K562 (cell line): Measurements from ENCODE around the gene PEX6. TPM values are rescaled to one million over a fixed set of nuclear protein-coding genes. Genes with fewer than 3 reads are reported as not detected.
A peak's percentile ranks its signal among the peaks of the same experiment; 100 is the strongest.

ENCODE experiments used
- GATA2 ChIP-seq: sonication (generic); formaldehyde crosslinking; IDR thresholded peaks from 2 replicates; pipeline ENCODE4 v1.4.0; 2020; ENCODE audit warnings: mild to moderate bottlenecking, missing genetic modification reagents
- GATAD2B ChIP-seq: fragments of 450-650 bp; IDR thresholded peaks from 2 replicates; pipeline ENCODE4 v1.6.1; 2017; ENCODE audit warnings: mild to moderate bottlenecking, borderline replicate concordance
- KLF16 ChIP-seq: IDR thresholded peaks from 2 replicates; pipeline ENCODE4 v1.6.1; 2016; ENCODE audit warnings: antibody characterized with exemption
- POLR2AphosphoS5 ChIP-seq: IDR thresholded peaks from 2 replicates; pipeline ENCODE4 v1.6.1; 2011; ENCODE audit warnings: mild to moderate bottlenecking, low read depth, low read length, moderate library complexity; ENCODE audit not compliant: control insufficient read depth, insufficient read depth
- PTBP1 ChIP-seq: fragments of 200-400 bp; formaldehyde crosslinking; IDR thresholded peaks from 2 replicates; pipeline ENCODE4 v1.6.1; 2017; ENCODE audit warnings: low read depth, low read length
- RCOR1 ChIP-seq, 2 experiments: IDR thresholded peaks; 2 replicates each; pipeline ENCODE4 v1.6.1; 2012; ENCODE audit warnings: low read depth in 2 of 2, low read length in 2 of 2, borderline replicate concordance in 1 of 2, improper control_type of control experiment in 1 of 2
- STAG1 ChIP-seq: sonication (generic); formaldehyde crosslinking; IDR thresholded peaks from 2 replicates; pipeline ENCODE4 v1.5.0; 2020; ENCODE audit warnings: missing genetic modification reagents, borderline replicate concordance
- TAF1 ChIP-seq: IDR thresholded peaks from 2 replicates; pipeline ENCODE4 v1.6.1; 2011; ENCODE audit warnings: mild to moderate bottlenecking, low read length, moderate library complexity; ENCODE audit not compliant: insufficient read depth, control insufficient read depth, severe bottlenecking; ENCODE audit errors: extremely low read depth
- ZKSCAN3 ChIP-seq: fragments of 250-450 bp; sonication (Bioruptor Pico); IDR thresholded peaks from 2 replicates; pipeline ENCODE4 v1.4.0; 2020
- ZNF12 ChIP-seq: sonication (generic); formaldehyde crosslinking; IDR thresholded peaks from 2 replicates; pipeline ENCODE4 v1.4.0; 2020; ENCODE audit warnings: mild to moderate bottlenecking, missing genetic modification reagents
- ZNF133 ChIP-seq: fragments of 250-450 bp; sonication (Bioruptor Pico); IDR thresholded peaks from 2 replicates; pipeline ENCODE4 v1.4.0; 2020; ENCODE audit warnings: mild to moderate bottlenecking
- ZNF143 ChIP-seq: sonication (generic); formaldehyde crosslinking; IDR thresholded peaks from 2 replicates; pipeline ENCODE4 v1.9.0; 2022; ENCODE audit warnings: mild to moderate bottlenecking, missing genetic modification reagents
- ZNF184 ChIP-seq: sonication (generic); formaldehyde crosslinking; IDR thresholded peaks from 2 replicates; pipeline ENCODE4 v1.5.0; 2020; ENCODE audit warnings: missing genetic modification reagents
- ZNF639 ChIP-seq, 2 experiments: fragments of 200-800 bp in 1 of 2; sonication (Bioruptor generic) in 1 of 2; sonication (generic) in 1 of 2; formaldehyde crosslinking in 1 of 2; IDR thresholded peaks in 1 of 2; conservative IDR thresholded peaks in 1 of 2; 2 replicates each; pipeline versions ENCODE4 v1.5.0 to v1.6.1; 2016 to 2020; ENCODE audit warnings: missing compliant biosample characterization in 1 of 2, missing genetic modification characterization in 1 of 2, missing genetic modification reagents in 1 of 2
- polyA plus RNA-seq, 8 experiments: library from polyadenylated mRNA; depleted of rRNA in 4 of 8; stranded (reverse) in 5 of 8; unstranded in 3 of 8; fragments of >200 nt; fragmentation: Nextera tagmentation in 2 of 8; fragmentation: Illumina TruSeq in 1 of 8; extraction: Ambion mirVana in 2 of 8; extraction: Trizol in 1 of 8; gene quantifications; 2 replicates each; pipeline versions ENCODE4 v1.2.1 to v1.2.3, GENCODE V29; 2011 to 2014; ENCODE audit warnings: inconsistent platforms in 1 of 8, missing spikeins in 1 of 8
- total RNA-seq, 7 experiments: library from RNA; depleted of rRNA in 6 of 7; stranded (reverse); fragments of >200 nt in 6 of 7; fragmentation: Illumina TruSeq in 2 of 7; extraction: Trizol in 2 of 7; gene quantifications; 2 replicates each; pipeline versions ENCODE4 v1.2.1 to v1.2.3, GENCODE V29; 2011 to 2021; ENCODE audit warnings: low replicate concordance in 1 of 7
- TF ChIP-seq, protein P1 (sequence below): sonication (generic); formaldehyde crosslinking; IDR thresholded peaks from 2 replicates; pipeline ENCODE4 v1.4.0; 2020; ENCODE audit warnings: mild to moderate bottlenecking, missing genetic modification reagents
- TF ChIP-seq, protein P2 (sequence below): sonication (generic); formaldehyde crosslinking; IDR thresholded peaks from 2 replicates; pipeline ENCODE4 v1.8.0; 2023; ENCODE audit warnings: mild to moderate bottlenecking, missing genetic modification reagents
- TF ChIP-seq, protein P3 (sequence below): sonication (generic); formaldehyde crosslinking; IDR thresholded peaks from 2 replicates; pipeline ENCODE4 v1.8.0; 2023; ENCODE audit warnings: mild to moderate bottlenecking, missing genetic modification reagents
- TF ChIP-seq, protein P4 (sequence below), 2 experiments: IDR thresholded peaks; 2 replicates each; pipeline ENCODE4 v1.6.1; 2011; ENCODE audit warnings: borderline replicate concordance in 1 of 2, control low read depth in 1 of 2, low read depth in 1 of 2, low read length in 1 of 2, mild to moderate bottlenecking in 1 of 2, mixed read lengths in 1 of 2, moderate library complexity in 1 of 2; ENCODE audit not compliant: insufficient read depth in 1 of 2, insufficient read length in 1 of 2, poor library complexity in 1 of 2, severe bottlenecking in 1 of 2; ENCODE audit errors: extremely low read depth in 1 of 2

PEX6 gene
- total and polyA plus RNA-seq, 9 of the 15 experiments (the other 6 are each of a cell fraction or from before 2014, with no cell fraction given) = 0.17 to 20.8 (median 6.9) TPM

- TF ChIP-seq, protein P1, sequence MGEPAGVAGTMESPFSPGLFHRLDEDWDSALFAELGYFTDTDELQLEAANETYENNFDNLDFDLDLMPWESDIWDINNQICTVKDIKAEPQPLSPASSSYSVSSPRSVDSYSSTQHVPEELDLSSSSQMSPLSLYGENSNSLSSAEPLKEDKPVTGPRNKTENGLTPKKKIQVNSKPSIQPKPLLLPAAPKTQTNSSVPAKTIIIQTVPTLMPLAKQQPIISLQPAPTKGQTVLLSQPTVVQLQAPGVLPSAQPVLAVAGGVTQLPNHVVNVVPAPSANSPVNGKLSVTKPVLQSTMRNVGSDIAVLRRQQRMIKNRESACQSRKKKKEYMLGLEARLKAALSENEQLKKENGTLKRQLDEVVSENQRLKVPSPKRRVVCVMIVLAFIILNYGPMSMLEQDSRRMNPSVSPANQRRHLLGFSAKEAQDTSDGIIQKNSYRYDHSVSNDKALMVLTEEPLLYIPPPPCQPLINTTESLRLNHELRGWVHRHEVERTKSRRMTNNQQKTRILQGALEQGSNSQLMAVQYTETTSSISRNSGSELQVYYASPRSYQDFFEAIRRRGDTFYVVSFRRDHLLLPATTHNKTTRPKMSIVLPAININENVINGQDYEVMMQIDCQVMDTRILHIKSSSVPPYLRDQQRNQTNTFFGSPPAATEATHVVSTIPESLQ = peak; percentile 89; the same call in 1 of the 2 replicates
- TF ChIP-seq ZNF184 (CRISPR knock-in tag) (no peak), GATA2 (CRISPR knock-in tag) (no peak), TAF1 (peak; percentile 38), PTBP1 (no peak), GATAD2B (no peak), RCOR1 (IDR thresholded peaks at IDR 0.05; ENCODE audit: borderline replicate concordance in 1 of 2, low read depth in 2 of 2, low read length in 2 of 2) (no peak), STAG1 (CRISPR knock-in tag) (no peak), ZNF639 (CRISPR knock-in tag; conservative IDR thresholded peaks at IDR 0.05 in 1 of 2, IDR thresholded peaks at IDR 0.05 in 1 of 2) (peak in 1 of 2 experiments; percentile 14; a peak in 1 of 4 replicates), KLF16 (no peak), POLR2AphosphoS5 (peak; percentile 33; the same call in 1 of the 2 replicates), ZKSCAN3 (CRISPR knock-in tag) (no peak), ZNF12 (peak; percentile 85; the same call in 1 of the 2 replicates), ZNF143 (CRISPR knock-in tag) (peak; percentile 63), ZNF133 (CRISPR knock-in tag) (no peak)
- TF ChIP-seq, protein P2, sequence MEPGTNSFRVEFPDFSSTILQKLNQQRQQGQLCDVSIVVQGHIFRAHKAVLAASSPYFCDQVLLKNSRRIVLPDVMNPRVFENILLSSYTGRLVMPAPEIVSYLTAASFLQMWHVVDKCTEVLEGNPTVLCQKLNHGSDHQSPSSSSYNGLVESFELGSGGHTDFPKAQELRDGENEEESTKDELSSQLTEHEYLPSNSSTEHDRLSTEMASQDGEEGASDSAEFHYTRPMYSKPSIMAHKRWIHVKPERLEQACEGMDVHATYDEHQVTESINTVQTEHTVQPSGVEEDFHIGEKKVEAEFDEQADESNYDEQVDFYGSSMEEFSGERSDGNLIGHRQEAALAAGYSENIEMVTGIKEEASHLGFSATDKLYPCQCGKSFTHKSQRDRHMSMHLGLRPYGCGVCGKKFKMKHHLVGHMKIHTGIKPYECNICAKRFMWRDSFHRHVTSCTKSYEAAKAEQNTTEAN (CRISPR knock-in tag) = peak; percentile 69; the same call in 1 of the 2 replicates
- TF ChIP-seq, protein P3, sequence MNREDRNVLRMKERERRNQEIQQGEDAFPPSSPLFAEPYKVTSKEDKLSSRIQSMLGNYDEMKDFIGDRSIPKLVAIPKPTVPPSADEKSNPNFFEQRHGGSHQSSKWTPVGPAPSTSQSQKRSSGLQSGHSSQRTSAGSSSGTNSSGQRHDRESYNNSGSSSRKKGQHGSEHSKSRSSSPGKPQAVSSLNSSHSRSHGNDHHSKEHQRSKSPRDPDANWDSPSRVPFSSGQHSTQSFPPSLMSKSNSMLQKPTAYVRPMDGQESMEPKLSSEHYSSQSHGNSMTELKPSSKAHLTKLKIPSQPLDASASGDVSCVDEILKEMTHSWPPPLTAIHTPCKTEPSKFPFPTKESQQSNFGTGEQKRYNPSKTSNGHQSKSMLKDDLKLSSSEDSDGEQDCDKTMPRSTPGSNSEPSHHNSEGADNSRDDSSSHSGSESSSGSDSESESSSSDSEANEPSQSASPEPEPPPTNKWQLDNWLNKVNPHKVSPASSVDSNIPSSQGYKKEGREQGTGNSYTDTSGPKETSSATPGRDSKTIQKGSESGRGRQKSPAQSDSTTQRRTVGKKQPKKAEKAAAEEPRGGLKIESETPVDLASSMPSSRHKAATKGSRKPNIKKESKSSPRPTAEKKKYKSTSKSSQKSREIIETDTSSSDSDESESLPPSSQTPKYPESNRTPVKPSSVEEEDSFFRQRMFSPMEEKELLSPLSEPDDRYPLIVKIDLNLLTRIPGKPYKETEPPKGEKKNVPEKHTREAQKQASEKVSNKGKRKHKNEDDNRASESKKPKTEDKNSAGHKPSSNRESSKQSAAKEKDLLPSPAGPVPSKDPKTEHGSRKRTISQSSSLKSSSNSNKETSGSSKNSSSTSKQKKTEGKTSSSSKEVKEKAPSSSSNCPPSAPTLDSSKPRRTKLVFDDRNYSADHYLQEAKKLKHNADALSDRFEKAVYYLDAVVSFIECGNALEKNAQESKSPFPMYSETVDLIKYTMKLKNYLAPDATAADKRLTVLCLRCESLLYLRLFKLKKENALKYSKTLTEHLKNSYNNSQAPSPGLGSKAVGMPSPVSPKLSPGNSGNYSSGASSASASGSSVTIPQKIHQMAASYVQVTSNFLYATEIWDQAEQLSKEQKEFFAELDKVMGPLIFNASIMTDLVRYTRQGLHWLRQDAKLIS (CRISPR knock-in tag) = peak; percentile 87; the same call in 1 of the 2 replicates
- TF ChIP-seq, protein P4, sequence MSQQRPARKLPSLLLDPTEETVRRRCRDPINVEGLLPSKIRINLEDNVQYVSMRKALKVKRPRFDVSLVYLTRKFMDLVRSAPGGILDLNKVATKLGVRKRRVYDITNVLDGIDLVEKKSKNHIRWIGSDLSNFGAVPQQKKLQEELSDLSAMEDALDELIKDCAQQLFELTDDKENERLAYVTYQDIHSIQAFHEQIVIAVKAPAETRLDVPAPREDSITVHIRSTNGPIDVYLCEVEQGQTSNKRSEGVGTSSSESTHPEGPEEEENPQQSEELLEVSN (IDR thresholded peaks at IDR 0.05; ENCODE audit: borderline replicate concordance in 1 of 2, extremely low read depth in 1 of 2, insufficient read depth in 1 of 2, insufficient read length in 1 of 2, low read depth in 1 of 2, low read length in 1 of 2, poor library complexity in 1 of 2, severe bottlenecking in 1 of 2) = peak in 1 of 2 experiments; percentile 7
Measured at GRCh38 chr6:42978487-42978838, 518 bp downstream of the PEX6 start (continued).
